Upper lobe of right lung (tissue), 1 donor: ENCODE measurements around the gene SNX13. TPM values are rescaled to one million over a fixed set of nuclear protein-coding genes. Genes with fewer than 3 reads are reported as not detected.
A peak's percentile ranks its signal among the peaks of the same experiment; 100 is the strongest.

ENCODE experiments used
- ATAC-seq: fragments of 200-7000 bp; cut with Tn5 transposase; one replicate; pipeline ENCODE4 v1.9.1; 2020; ENCODE audit warnings: mild to moderate bottlenecking, moderate library complexity
- DNase-seq: peaks from one replicate; pipeline ENCODE4 v3.0.0-alpha.2; 2020
- H3K27ac ChIP-seq: fragments of 200-600 bp; one replicate; pipeline ENCODE4 v1.8.0; 2022
- H3K27me3 ChIP-seq: fragments of 200-600 bp; one replicate; pipeline ENCODE4 v1.8.0; 2022; ENCODE audit warnings: mild to moderate bottlenecking
- H3K36me3 ChIP-seq: fragments of 200-600 bp; one replicate; pipeline ENCODE4 v1.8.0; 2022
- H3K4me1 ChIP-seq: fragments of 200-600 bp; one replicate; pipeline ENCODE4 v1.8.0; 2022
- H3K4me3 ChIP-seq: fragments of 200-600 bp; one replicate; pipeline ENCODE4 v1.8.0; 2022; ENCODE audit warnings: mild to moderate bottlenecking
- H3K9me3 ChIP-seq: fragments of 200-600 bp; one replicate; pipeline ENCODE4 v1.8.0; 2022
- CTCF ChIP-seq: fragments of 200-600 bp; IDR thresholded peaks from one replicate; pipeline ENCODE4 v1.8.0; 2022; ENCODE audit warnings: antibody characterized with exemption
- intact Hi-C: fragments of 100-400 bp; cut with DNase I; formaldehyde crosslinking; loops from one replicate; pipeline ENCODE4 v1.11.0; 2022
- total RNA-seq: library from RNA; stranded (reverse); fragmentation: NEBNext Ultra II Directional; extraction: Animal tissue kit (Norgen Biotek cat#: 25700); gene quantifications from one replicate; pipeline ENCODE4 v1.2.1, GENCODE V29; 2021
- donor health status: DM: no; HTN: yes; CAD: no; lungs with severe emphysema.

SNX13 gene
- total RNA-seq, 1 donor from 2014 or later: 47.0 TPM

- no peak for ATAC-seq
- intact Hi-C loops: no loop called here
- H3K27me3 ChIP-seq: no peaks in the 10 kb centered on the region
- peaks cover 73% of the 10 kb centered on the region for H3K36me3 ChIP-seq
- no peak for DNase-seq
- TF ChIP-seq CTCF: no peak
- no peaks in the 10 kb centered on the region for H3K9me3 ChIP-seq
- H3K4me1 ChIP-seq: no peaks in the 10 kb centered on the region
- no peak overlapping the region for H3K27ac ChIP-seq
- H3K4me3 ChIP-seq: no peak overlapping the region
These were observed 138.2 kb downstream of the SNX13 start for GRCh38 chr7:17802056-17802455.

- DNase-seq (no peak), ATAC-seq (no peak)
- no peak overlapping the region for H3K27ac ChIP-seq
- no peaks in the 10 kb centered on the region for H3K4me1 ChIP-seq
- peaks cover 47% of the 10 kb centered on the region for H3K36me3 ChIP-seq
- TF ChIP-seq CTCF: no peak
- H3K9me3 ChIP-seq: no peaks in the 10 kb centered on the region
- no peaks in the 10 kb centered on the region for H3K27me3 ChIP-seq
- intact Hi-C loops: no loop called here
- H3K4me3 ChIP-seq: no peak overlapping the region
These were observed 148.0 kb downstream of the SNX13 start for GRCh38 chr7:17792075-17792936.

- no peaks in the 10 kb centered on the region for H3K9me3 ChIP-seq
- no peak for TF ChIP-seq CTCF
- H3K27ac ChIP-seq: no peak overlapping the region
- H3K4me1 ChIP-seq: no peaks in the 10 kb centered on the region
- ATAC-seq (no peak), DNase-seq (no peak)
- H3K36me3 ChIP-seq: peaks cover 16% of the 10 kb centered on the region
- no peak overlapping the region for H3K4me3 ChIP-seq
- intact Hi-C loops: no loop called here
- H3K27me3 ChIP-seq: no peaks in the 10 kb centered on the region
These were observed 153.0 kb downstream of the SNX13 start for GRCh38 chr7:17787257-17787656.

GRCh38 chr7:17786314-17786852 is 153.9 kb downstream of the SNX13 start:
- H3K27me3 ChIP-seq: no peaks in the 10 kb centered on the region
- H3K27ac ChIP-seq: no peak overlapping the region
- no peak overlapping the region for H3K4me3 ChIP-seq
- H3K36me3 ChIP-seq: peaks cover 10% of the 10 kb centered on the region
- no peak for TF ChIP-seq CTCF
- DNase-seq: peak; percentile 48
- intact Hi-C loops: no loop called here
- no peaks in the 10 kb centered on the region for H3K4me1 ChIP-seq
- no peaks in the 10 kb centered on the region for H3K9me3 ChIP-seq
- ATAC-seq: peak; percentile 22

GRCh38 chr7:17782216-17782549 is 158.1 kb downstream of the SNX13 start:
- intact Hi-C loops: no loop called here
- no peak for ATAC-seq

More at GRCh38 chr7:17782216-17782549, 158.1 kb downstream of the SNX13 start:
- Histone ChIP-seq H3K27me3 (no peaks in the 10 kb centered on the region), H3K27ac (no peak overlapping the region), H3K36me3 (no peaks in the 10 kb centered on the region), H3K4me3 (no peak overlapping the region), H3K4me1 (no peaks in the 10 kb centered on the region), H3K9me3 (no peaks in the 10 kb centered on the region)
- TF ChIP-seq CTCF: no peak
- no peak for DNase-seq
